SU-DHL-6 (cell line): Measurements from ENCODE around the gene NEURL2.

Experiments used
- H2AFZ ChIP-seq: fragments of 200-600 bp; sonication (generic); 2 replicates; pipeline ENCODE4 v1.6.1; 2014; ENCODE audit warnings: low read depth, mild to moderate bottlenecking, moderate library complexity, mixed read lengths, antibody characterized with exemption, low read length; ENCODE audit not compliant: severe bottlenecking
- H3F3A ChIP-seq: fragments of 200-600 bp; shearing (Covaris generic); 2 replicates; pipeline ENCODE4 v1.6.0; 2016; ENCODE audit warnings: antibody characterized with exemption, mild to moderate bottlenecking; ENCODE audit not compliant: insufficient read depth
- H3K27ac ChIP-seq: fragments of 200-600 bp; sonication (generic); 2 replicates; pipeline ENCODE4 v1.5.1; 2016; ENCODE audit warnings: low read depth, mild to moderate bottlenecking, low read length, moderate library complexity, mixed read lengths
- H3K27me3 ChIP-seq: fragments of 200-600 bp; sonication (generic), shearing (Covaris generic); 2 replicates; pipeline ENCODE4 v1.6.0; 2014; ENCODE audit warnings: mild to moderate bottlenecking, low read length
- H3K36me3 ChIP-seq: fragments of 200-600 bp; sonication (generic); 2 replicates; pipeline ENCODE4 v1.6.1; 2014; ENCODE audit warnings: mild to moderate bottlenecking, low read length, mixed read lengths
- H3K4me2 ChIP-seq: fragments of 300-600, 200-600 bp; shearing (Covaris generic), sonication (generic); 2 replicates; pipeline ENCODE4 v1.6.0; 2014; ENCODE audit warnings: low read length, low read depth, mild to moderate bottlenecking; ENCODE audit not compliant: poor library complexity, severe bottlenecking
- H3K4me3 ChIP-seq: fragments of 200-600 bp; sonication (generic); 2 replicates; pipeline ENCODE4 v1.5.1; 2014; ENCODE audit warnings: antibody characterized with exemption, low read length, mild to moderate bottlenecking, mixed read lengths; ENCODE audit not compliant: insufficient read depth, poor library complexity, severe bottlenecking
- H3K79me2 ChIP-seq: fragments of 200-600 bp; sonication (generic); 2 replicates; pipeline ENCODE4 v1.6.1; 2014; ENCODE audit warnings: mild to moderate bottlenecking, low read length, moderate library complexity; ENCODE audit not compliant: insufficient read depth
- H3K9ac ChIP-seq: fragments of 200-600 bp; sonication (generic); 2 replicates; pipeline ENCODE4 v1.7.0; 2014; ENCODE audit warnings: mild to moderate bottlenecking, low read length
- H3K9me2 ChIP-seq: fragments of 200-600 bp; sonication (generic); replicated peaks from 2 replicates; pipeline ENCODE4 v1.6.1; 2014; ENCODE audit warnings: low read length; ENCODE audit not compliant: insufficient read depth
- H3K9me3 ChIP-seq: fragments of 200-600 bp; sonication (generic); 2 replicates; pipeline ENCODE4 v1.6.1; 2014; ENCODE audit warnings: low read length, mixed read lengths; ENCODE audit not compliant: insufficient read depth
- H4K20me1 ChIP-seq: fragments of 200-600 bp; sonication (generic); 2 replicates; pipeline ENCODE4 v1.6.1; 2014; ENCODE audit warnings: low read depth, mild to moderate bottlenecking, antibody characterized with exemption, low read length, moderate library complexity, mixed read lengths
- CTCF ChIP-seq: fragments of 200-600 bp; sonication (generic); IDR thresholded peaks from one replicate; pipeline ENCODE4 v1.5.1; 2017; ENCODE audit warnings: antibody characterized with exemption, mild to moderate bottlenecking, low read length, moderate library complexity; ENCODE audit not compliant: insufficient read depth, poor library complexity, severe bottlenecking
- EZH2phosphoT487 ChIP-seq: fragments of 200-600 bp; sonication (generic), shearing (Covaris generic); conservative IDR thresholded peaks from 2 replicates; pipeline ENCODE4 v1.6.1; 2018; ENCODE audit warnings: mild to moderate bottlenecking, antibody characterized with exemption, low read length, moderate library complexity, mixed read lengths

NEURL2 gene

GRCh38 chr20:45893831-45894230, 2.8 kb upstream of the NEURL2 start:
- H3K4me2 ChIP-seq, result no peak overlapping the region
- no peak for TF ChIP-seq EZH2phosphoT487
- no peak for TF ChIP-seq CTCF
- H3K4me3 ChIP-seq, result no peak overlapping the region
- H3K27ac ChIP-seq, result no peak overlapping the region
- no peak overlapping the region for H3K9ac ChIP-seq
- no peaks in the 10 kb centered on the region for H3K27me3 ChIP-seq
- no peaks in the 10 kb centered on the region for H3K79me2 ChIP-seq
- H3K9me2 ChIP-seq, result no peaks in the 10 kb centered on the region
- H3F3A ChIP-seq, result no peaks in the 10 kb centered on the region
- no peaks in the 10 kb centered on the region for H4K20me1 ChIP-seq
- no peak overlapping the region for H2AFZ ChIP-seq
- no peaks in the 10 kb centered on the region for H3K36me3 ChIP-seq
- H3K9me3 ChIP-seq, result no peaks in the 10 kb centered on the region

- Histone ChIP-seq H3K79me2 (no peaks in the 10 kb centered on the region), H3K4me2 (no peak overlapping the region), H3K9me3 (no peaks in the 10 kb centered on the region), H3K4me3 (no peak overlapping the region), H3K27ac (no peak overlapping the region), H3K9ac (no peak overlapping the region), H4K20me1 (no peaks in the 10 kb centered on the region), H3K9me2 (no peaks in the 10 kb centered on the region), H3F3A (no peaks in the 10 kb centered on the region), H3K27me3 (no peaks in the 10 kb centered on the region), H2AFZ (no peak overlapping the region), H3K36me3 (no peaks in the 10 kb centered on the region)
- TF ChIP-seq CTCF, result no peak
- TF ChIP-seq EZH2phosphoT487, result no peak
Observed at GRCh38 chr20:45892828-45893500, 2.0 kb upstream of the NEURL2 start.

- no peaks in the 10 kb centered on the region for H3F3A ChIP-seq
- H3K36me3 ChIP-seq, result no peaks in the 10 kb centered on the region
- H3K9me2 ChIP-seq, result no peaks in the 10 kb centered on the region
- no peaks in the 10 kb centered on the region for H3K27me3 ChIP-seq
- no peak overlapping the region for H3K27ac ChIP-seq
- H3K9ac ChIP-seq, result peak overlapping the region; percentile 81
- TF ChIP-seq EZH2phosphoT487 (no peak), CTCF (no peak)
- H2AFZ ChIP-seq, result no peak overlapping the region
- H4K20me1 ChIP-seq, result no peaks in the 10 kb centered on the region
- H3K79me2 ChIP-seq, result no peaks in the 10 kb centered on the region
- H3K4me2 ChIP-seq, result peak overlapping the region; percentile 65
- peak overlapping the region; percentile 86 for H3K4me3 ChIP-seq
- H3K9me3 ChIP-seq, result no peaks in the 10 kb centered on the region
Observed at GRCh38 chr20:45892049-45892825, 1.2 kb upstream of the NEURL2 start.
